Mammary epithelial cell (primary cell): ENCODE data around the gene LPCAT1.
"Not testable (repeated sequence)": the region's sequence is repeated elsewhere in the genome, so short reads cannot be mapped to it uniquely, and the experiment has no call there.

ENCODE experiments used
- EZH2 ChIP-seq: IDR thresholded peaks from 2 replicates; pipeline ENCODE4 v1.6.1; 2012; ENCODE audit warnings: low read length, inconsistent platforms, borderline replicate concordance
- TF ChIP-seq, protein P1 (sequence below), 2 donors: IDR thresholded peaks in 1 of 2; conservative IDR thresholded peaks in 1 of 2; 2 replicates each; pipeline ENCODE4 v1.5.1; 2011 to 2012; ENCODE audit warnings: inconsistent platforms in 2 of 2, low read length in 2 of 2, mild to moderate bottlenecking in 2 of 2, control low read depth in 1 of 2, low read depth in 1 of 2; ENCODE audit not compliant: insufficient read depth in 1 of 2; ENCODE audit errors: extremely low read depth in 1 of 2

GRCh38 chr5:1505089-1505488 lies 18.7 kb downstream of the LPCAT1 start:
- TF ChIP-seq, protein P1, sequence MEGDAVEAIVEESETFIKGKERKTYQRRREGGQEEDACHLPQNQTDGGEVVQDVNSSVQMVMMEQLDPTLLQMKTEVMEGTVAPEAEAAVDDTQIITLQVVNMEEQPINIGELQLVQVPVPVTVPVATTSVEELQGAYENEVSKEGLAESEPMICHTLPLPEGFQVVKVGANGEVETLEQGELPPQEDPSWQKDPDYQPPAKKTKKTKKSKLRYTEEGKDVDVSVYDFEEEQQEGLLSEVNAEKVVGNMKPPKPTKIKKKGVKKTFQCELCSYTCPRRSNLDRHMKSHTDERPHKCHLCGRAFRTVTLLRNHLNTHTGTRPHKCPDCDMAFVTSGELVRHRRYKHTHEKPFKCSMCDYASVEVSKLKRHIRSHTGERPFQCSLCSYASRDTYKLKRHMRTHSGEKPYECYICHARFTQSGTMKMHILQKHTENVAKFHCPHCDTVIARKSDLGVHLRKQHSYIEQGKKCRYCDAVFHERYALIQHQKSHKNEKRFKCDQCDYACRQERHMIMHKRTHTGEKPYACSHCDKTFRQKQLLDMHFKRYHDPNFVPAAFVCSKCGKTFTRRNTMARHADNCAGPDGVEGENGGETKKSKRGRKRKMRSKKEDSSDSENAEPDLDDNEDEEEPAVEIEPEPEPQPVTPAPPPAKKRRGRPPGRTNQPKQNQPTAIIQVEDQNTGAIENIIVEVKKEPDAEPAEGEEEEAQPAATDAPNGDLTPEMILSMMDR (conservative IDR thresholded peaks at IDR 0.05 in 1 of 2, IDR thresholded peaks at IDR 0.05 in 1 of 2; ENCODE audit: extremely low read depth in 1 of 2, insufficient read depth in 1 of 2, low read depth in 1 of 2, low read length in 2 of 2), result not testable (repeated sequence)
- not testable (repeated sequence) for TF ChIP-seq EZH2
